HG02840 (cell line): ENCODE results near the gene TFEB.

ENCODE experiments used
- ATAC-seq: cut with Tn5 transposase; IDR thresholded peaks from one replicate; pipeline ENCODE4 v1.9.1; 2021; ENCODE audit warnings: mild to moderate bottlenecking, moderate library complexity, moderate number of reproducible peaks; ENCODE audit not compliant: unreplicated experiment, low FRiP score

Gene TFEB

DNA sequence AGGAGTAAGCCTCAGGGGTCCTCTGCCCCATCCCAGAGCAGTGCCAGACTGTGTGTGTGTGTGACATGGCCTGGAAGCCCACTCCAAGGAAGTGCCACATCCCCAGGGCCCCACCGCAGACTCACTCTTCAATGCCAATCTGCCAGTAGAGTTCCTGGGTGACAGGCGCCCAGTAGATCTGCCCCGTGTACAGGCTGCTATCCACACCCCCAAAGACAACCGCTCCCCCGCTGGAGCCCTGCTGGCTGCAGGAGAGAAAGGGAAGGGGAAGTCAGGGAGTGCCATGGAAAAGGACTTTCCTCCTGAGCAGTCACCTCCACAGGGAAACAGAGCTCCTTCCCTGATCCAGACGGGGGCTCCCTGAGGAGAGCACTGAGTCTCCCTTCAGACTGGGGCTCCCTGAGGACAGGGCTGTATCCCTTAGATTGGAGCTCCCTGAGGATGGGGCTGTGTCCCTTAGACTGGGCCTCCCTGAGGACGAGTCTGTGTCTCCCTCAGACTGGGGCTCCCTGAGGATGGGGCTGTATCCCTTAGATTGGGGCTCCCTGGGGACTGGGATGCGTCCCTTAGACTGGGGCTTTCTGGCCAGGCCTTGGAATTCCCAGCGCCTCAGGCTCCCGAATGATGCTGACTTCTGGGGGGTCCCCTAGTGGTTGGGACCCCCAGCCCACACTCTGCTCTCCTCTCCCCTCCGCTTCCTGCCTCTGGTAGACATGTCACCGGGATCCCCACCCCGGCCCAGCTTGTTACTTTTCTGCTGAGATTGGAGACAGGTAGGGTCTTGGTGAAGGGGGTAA lies 5.2 kb upstream of the TFEB start:
- no peak for ATAC-seq

DNA sequence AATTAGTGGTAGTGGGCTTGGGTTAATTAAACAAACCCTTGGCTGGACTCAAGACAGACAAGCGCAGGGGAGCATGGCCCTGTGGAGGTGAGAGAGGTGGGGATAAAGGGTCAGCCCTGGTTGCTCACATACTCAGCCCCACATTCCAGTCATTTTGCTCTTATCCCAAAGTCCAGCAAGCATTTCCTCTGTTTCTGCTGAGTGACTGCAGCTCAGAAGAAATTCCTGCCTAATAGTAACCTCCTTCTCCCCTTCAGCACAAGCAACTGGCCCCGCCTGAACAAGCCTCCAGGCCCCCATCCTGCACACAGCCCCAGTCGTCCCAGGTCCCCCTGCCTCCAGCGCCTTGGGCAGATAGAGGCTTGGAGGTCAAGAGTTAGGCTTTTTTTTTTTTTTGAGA lies 3.6 kb upstream of the TFEB start:
- ATAC-seq, result no peak

DNA sequence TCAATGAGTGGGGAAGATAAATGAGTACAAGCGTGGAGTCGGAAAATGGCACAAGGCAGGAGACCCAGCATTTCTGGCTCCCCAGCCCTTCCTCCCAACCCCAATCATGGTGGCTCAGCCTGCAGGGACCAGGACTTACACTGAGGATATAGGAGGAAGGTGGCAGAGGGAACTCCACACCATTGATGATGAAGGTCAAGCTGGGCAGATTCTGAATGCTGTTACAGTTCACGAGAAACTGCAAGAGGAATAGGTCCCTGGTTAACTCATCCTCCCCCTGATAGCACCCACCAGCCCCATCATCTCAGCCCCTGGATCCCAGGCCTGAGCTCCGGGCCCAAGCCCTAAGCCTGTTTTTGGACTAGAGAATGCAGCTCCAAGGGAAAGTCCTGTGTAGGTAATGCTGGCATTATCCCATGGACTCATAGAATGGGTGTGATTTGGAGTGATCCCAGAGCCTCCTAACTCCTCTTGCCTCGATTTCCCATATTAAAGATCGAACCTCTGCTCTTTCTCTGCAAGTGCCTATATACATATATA lies 2.3 kb upstream of the TFEB start:
- no peak for ATAC-seq

DNA sequence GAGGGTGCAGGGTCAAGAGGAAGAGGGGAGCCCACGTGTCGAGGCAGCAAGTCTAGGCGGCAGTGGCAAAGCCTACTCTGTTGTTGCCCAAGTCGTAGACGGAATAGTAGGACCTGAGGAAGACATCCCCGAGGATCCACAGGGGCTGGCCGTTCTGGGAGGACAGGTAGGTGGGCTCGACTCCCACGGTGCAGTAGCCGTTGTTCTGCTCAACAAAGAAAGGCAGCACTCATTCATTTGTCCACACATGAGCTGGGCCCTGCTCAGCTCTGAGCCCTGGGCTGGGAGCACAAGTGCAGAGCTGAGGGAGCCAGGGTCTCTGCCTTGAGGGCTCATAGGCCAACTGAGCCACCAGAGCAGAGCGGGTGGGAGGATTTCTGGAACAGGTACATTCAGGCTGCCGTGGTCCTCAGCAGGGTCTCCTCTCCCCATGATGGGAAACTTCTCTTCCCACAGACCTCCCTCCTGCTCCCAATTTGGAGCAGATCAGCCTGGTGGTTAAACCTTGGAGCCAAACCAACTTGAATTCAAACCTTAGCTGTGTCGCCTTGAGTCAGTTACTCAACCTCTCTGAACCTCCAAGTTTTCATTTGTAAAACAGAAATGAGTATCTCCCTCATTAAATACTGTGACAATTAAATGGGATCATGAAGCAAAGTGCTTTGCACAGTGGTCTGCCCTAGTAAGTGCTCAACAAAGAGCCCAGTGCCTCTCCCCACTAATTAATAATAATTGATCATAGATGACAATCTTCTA lies 1.6 kb upstream of the TFEB start:
- no peak for ATAC-seq

DNA sequence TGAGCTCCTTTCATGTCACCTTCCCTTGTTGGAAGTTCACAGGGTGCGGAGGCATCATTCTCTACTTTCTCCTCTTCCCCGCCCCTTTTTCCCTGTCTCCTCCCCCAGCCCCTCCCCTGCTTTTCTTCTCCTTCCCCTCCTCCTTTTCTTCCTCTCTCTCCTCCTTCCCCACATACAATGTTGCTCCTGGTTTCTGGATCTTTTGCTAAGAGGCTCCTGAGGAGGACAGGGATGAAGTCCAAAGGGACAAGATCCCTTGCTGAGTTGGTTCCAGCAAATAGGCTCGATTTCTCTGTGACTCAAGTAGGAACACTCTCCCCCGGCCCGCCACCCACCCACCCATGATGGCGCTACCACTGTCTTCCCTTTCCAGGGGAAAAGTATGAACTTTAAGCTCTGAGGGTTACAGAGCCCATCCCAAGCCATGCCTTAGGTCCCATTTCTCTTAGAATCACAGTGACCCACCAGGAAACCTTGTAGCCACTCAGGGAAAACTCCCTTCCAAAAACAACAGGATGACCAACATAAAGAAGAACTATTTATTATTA lies 852 bp upstream of the TFEB start:
- ATAC-seq, result no peak

DNA sequence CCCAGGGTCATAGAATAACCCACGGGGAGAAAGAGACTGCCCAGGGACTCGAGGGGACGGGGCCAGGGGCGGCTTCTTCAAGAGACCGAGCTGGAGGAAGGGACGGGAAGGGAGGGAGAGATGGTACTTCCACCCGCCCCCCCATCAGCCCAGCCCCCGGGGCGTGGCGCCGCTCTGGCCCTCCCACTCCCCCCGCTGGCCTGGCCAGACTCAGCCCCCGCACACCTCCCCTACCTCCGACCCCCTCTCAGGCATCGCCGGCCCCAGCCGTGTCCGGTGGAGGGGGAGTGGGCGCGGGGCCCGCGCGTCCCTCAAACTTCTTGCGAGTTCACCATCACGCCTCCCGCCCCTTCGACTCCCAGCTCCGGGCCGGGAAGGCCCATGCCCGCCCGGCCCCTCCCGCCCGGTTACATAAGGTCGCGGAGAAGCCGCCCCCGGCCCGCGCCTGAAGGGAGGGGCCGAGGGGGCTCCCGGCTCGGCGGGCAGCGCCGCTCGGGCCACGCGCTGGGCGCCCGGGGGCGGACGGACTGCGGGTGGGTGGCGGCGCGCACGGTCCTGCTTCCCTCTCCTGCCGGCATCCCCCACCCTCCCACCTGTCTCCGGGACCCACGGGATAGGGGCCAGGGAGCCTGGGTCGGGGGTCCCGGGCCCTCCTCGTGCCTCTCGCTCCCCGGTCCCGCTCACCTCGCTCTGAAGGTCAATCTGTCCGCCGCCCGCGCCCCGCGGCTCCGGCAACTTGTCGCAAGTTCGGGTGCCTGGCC lies 562 bp downstream of the TFEB start:
- peak; percentile 30 for ATAC-seq

DNA sequence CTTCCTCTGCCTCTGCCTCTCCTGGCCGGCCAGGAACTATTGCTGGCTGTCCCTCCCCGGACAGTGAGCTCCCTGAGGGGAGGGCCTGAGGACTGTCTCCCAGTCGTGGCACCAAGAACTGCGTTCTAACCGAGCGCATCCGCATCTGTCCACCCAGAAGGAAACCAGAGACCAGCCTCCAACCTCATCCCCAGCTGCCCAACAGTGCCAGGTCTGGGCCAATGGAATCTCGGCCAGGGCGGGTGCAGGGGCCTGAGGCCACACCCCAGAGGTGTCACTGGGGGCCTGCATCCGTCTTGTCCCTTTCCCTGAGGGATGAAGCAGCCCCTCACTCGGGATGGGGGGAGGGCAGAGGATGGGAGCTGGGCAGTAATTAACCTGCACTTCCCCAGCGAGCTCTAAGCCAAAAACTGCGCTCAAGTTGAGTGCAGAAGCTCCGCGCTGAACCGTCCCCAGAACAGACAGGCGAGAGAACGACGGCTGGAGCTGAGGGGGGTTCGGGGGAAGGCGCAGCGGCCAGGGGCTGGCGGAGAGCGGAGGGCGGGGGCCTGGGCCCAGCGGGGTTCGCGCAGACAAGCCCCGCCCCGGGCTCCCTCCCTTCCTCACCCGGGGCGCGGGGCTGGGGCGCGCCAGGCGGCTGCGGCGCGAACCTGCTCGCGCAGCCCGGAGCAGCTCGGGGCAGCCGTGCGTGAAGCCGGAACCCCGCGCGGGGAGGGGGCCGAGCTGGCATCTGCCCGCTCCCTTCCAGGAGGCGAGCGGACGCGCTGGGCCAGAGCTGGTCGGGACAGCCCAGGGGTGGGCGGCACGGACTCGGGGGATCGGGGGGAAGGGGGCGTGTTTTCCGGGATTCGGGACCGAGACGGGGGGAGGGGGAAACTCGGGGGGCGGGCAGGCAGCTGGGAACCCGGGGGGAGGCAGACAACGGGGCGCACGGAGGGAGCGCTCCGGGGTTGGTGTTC lies 1.4 kb downstream of the TFEB start:
- peak; percentile 40 for ATAC-seq

DNA sequence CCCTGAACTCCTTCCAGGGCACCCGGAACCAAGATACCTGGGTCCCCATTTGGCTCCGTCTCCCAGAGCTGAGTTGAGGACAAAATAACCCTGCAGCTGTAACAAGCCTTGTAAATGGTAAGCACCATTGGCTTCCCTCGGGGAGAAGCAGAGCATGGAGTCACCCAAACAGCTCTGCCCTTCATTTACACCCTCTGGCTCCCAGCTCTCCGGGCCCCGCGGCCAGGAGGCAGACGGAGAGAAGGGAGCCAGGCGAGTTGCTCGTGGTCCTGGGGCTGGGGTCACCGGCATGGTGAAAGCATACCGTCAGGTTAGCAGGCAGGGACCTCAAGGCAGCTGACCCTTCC lies 2.1 kb downstream of the TFEB start:
- no peak for ATAC-seq

DNA sequence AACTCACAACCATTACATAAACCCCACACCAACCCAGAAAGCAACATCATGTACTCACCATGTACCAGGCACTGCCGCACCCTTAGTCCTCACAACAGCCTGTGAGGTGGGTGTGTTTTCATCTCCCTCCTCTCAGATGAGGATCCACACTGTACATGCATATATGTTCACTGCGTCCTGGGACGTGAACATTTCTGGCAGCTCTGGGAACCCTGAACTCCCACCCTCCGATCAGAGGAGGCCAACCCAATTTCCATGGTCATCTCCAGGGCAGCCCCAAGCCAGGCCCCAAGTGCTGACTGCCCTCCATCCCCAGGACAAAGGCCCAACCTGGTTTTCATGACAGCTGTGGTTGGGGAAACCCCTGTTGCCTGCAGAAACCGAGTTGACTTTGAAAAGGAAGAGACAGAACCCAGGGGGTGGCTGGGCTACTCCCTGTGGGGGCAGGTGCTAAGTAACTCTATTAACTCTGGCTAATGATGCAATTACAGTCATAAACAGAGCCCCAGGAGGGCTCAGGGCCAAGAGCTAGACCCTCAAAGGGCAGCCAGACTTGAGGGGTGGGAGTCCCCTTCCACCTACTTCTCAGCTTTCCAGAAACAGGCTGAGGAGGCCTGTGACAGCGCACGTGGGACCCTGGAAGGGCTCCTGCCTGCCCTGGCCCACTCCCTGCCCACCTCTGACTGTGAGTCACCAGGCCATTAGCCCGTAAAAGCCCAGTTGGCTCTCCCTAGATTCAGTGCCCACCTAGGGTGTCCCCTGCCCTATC lies 2.6 kb downstream of the TFEB start:
- peak; percentile 32 for ATAC-seq

DNA sequence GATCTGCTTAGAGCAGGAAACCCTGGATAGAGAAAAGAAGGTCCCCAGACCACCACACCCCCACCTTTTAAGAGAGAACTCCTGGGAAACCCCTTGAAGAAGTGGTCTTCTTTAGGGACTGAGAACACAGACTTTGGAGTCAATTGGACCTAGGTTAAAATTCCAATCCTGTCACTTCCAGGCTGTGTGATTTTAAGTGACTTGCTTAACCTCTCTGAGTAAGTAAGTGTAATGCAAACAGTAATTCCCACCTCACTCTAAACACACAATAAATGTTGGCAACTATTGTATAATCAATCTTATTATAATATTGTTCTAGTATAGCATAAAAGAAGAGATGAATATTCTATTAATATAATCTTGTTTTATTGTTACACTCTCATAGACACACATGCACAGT lies 3.3 kb downstream of the TFEB start:
- ATAC-seq, result no peak

DNA sequence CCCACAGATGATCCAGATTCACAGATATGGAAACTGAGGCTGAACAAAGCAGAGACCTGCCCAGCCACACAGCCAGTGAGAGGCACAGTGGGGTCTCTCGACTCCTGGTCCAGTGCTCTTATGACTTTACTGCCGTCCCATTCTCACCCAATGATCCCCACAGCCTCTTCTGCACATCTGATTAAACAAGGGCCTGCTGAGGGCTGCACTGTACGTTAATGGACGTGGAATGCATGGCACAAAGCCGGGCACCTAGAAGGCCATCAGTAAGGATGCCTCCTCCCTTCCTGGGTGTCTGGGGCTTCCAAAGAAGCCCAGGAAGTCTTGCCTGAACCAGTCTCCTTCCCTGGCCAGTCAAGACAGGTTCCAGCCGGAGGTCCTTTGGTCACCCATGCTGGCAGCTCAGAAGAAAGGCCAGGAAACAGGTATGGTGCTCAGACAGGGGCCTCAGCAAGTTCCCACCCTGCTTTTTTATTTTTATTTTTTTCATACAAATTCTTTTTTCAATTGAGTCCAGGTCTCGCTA lies 3.8 kb downstream of the TFEB start:
- ATAC-seq, result no peak

DNA sequence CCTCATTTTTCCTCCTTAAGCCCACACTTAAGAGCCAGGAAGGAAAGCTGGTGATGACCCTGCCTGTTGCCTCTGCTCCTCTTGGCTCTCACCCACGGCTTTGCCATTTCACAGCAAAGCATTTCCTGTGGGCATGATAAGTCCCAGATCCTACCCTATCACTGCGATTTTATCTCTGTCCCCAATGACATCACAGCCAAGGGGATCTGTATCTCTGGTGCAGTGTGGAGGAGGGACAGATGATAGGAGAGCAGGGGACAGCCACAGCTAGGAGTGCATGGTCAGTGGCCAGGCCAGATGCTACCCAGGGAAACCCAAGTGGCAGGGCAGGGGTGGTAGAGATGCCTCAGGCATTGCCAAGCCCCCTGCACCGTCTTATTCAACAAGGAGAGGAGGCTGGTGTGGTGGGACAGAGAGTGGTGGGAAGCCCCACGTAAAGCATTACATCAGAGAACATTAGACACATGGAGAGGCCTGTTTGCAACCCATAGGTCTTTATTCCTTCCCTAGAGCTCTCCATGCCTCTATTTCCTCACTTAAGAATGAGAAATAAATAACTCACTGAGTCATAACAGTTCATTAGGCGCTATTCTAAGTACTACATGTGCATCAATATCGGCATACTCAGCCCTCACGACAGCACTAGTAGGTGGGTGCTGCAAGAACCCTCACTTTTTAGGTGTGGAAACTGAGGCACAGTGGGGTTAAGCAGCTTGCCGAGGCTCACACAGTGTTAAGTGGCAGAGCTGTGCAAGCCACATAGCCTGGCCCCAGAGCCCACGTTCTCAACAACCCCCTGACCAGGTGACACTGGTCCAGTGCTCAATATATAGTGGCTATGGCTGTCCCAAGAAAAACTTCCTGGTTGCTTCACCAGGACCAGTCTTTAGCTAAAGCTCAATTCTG lies 4.6 kb downstream of the TFEB start:
- ATAC-seq, result no peak

DNA sequence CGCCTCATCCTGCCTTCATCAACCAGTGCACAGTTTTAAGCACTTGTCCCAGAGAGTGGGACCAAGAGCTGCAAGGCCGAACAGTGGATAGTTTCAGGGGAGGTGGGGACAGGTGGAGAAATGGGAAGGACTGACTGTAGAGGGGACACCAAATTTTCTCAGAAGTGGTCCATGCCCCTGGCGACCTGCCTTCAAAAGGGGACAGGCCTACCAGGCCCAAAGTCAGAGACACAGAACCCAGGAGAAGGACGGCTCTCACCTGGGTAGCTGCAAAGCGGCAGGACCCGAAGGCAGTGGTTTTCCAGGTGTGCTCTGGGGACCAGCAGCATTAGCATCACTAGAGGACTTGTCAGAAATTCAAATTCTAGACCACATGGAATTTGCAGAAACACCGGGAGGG lies 5.8 kb downstream of the TFEB start:
- no peak for ATAC-seq

DNA sequence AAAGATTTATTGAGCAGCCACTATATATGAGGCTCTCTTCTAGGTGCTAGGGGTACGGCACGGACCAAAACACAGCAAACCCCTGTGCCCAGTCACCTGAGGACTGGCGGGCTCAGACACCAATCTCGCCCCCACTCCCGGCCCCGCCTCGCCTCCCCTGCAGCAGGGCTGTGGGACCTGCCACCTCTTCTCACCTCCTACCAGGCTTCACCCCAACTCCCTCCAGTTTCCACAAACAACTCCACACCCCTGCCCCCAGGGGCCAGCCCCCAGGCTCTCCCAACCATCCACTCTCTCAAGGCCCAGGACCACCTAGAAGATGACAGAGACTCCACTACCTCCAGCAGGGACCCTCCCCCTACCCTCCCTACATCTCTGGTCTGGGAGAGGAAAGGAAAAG lies 6.5 kb downstream of the TFEB start:
- ATAC-seq, result no peak

DNA sequence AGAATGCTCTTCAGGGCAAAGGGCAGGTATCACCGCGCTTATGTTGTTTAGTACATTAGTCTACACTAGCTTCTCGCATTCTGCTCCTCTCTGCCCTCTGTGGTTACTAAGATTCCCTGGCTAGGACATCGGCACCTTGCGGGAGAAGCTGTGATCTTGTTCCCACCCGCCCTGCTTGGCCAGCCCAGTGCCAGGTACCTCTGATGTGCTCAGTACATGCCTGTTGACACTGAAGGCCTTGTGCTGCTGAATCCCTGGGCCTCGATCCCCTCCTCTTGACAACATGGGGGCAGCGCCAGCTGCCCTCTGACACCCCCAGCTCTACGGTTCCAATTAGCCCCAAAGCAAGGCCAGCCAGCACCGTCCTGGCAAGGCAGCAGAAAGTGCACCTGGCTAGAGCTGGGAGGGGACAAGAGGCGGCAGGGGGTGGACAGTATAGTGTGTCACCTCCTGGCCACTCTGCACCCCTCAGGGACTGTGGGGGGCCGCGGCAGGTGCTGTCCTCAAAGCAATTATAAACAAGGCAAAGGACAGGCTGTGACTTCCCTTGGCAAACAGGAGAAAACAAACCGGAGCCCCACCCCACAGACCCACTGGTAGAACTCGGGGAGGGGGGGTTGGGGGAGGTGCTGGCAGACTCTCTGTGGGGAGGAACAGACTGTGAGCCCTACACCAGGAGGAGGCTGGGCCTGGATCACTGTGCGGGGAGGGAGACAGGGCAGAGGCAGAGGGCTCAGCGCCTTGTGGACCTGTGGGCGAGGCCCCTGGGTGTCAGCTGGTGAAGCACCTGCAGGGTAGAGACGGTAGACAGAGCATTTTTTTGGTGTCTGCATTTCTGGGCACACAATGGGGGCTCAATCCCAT lies 7.1 kb downstream of the TFEB start:
- no peak for ATAC-seq

DNA sequence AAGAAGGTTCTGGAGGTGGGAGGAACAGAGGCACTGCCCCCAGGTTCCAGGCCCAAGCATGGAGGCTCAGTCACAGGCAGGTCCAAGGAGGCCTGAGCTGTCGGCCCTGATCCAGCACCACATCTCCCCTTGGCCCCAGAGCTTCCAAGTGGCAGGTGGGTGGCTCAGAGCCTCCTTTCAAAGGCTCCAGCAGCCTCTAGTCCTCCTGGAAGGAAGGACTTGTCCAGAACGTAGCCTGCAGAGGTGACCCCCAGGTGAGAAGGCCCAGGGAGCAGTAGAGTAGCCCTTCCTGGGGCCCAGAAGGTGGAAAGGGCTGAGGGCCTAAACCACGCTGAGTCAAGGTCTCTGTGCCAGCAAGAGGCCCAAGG lies 7.7 kb downstream of the TFEB start:
- ATAC-seq, result no peak

DNA sequence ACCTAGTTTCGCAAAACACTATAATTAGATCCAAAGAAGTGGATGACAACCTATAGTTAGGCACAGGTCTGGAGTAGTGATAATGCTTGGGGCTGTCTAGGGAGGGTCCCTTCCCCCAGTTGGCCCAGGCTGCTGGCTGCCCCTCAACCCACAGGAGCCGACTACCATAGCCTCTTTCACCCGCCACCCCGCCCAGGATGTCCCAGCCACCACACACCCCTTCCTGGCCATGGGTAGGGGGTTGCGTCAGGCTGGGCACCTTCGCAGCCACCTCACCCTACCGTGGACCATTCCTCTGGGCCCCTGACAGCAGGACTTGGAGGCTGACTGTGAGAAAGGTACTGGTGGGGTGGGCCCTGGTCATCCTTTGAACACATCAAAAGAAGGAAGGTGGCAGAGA lies 8.5 kb downstream of the TFEB start:
- no peak for ATAC-seq
